ENCODE data around the gene NMT1.

GRCh38 chr17:45034599-45034998, 26.5 kb upstream of the NMT1 start:
- no peak for TF ChIP-seq CTCF (IDR thresholded peaks at IDR 0.05)
- no peak for TF ChIP-seq POLR2AphosphoS5 (IDR thresholded peaks at IDR 0.05)
- TF ChIP-seq POLR2A (IDR thresholded peaks at IDR 0.05): no peak
- no peak for TF ChIP-seq EP300 (IDR thresholded peaks at IDR 0.05; ENCODE audit: low read depth)
